ENCODE measurements around the gene RNLS. TPM values are rescaled to one million over a fixed set of nuclear protein-coding genes. Genes with fewer than 3 reads are reported as not detected.

Gene RNLS
- total and polyA plus RNA-seq, 12 donors, result 4.1 to 22.2 (median 17.5) TPM

DNA sequence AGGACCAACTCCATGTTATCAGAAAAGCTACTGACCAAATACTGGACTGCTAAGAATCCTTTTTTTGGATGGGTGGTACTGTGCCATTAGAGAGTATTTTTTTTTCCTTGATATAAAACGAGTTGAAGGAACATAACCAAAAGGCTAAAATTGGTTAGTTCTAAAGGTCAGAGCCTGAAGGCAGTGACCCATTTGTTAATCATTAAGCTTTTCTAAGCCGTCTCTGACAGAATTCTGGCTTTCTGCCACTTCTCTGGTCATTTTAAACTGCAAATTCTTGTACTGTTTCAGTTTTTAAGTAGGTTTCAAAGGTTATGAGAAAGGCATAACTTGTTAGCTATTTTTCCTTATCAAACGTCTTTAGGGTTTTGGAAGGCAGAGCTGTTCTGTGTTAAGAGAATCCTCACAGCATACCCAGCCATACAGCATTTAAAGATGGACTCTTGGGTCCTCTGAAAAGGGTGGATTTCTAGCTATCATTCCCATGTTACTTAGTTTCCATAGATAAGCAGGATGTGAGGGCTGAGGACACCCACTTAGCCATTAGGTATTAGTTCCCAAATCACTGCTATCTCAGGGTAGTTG lies 196.8 kb downstream of the RNLS start:
- H3K4me1 ChIP-seq, result peaks cover 0 to 54% (median 29%) of the 10 kb centered on the region in 9 donors
- WGBS, 2 donors, result 16 to 34% methylated on average over 3 of the region's 3 CpGs
- TF ChIP-seq, protein P1, sequence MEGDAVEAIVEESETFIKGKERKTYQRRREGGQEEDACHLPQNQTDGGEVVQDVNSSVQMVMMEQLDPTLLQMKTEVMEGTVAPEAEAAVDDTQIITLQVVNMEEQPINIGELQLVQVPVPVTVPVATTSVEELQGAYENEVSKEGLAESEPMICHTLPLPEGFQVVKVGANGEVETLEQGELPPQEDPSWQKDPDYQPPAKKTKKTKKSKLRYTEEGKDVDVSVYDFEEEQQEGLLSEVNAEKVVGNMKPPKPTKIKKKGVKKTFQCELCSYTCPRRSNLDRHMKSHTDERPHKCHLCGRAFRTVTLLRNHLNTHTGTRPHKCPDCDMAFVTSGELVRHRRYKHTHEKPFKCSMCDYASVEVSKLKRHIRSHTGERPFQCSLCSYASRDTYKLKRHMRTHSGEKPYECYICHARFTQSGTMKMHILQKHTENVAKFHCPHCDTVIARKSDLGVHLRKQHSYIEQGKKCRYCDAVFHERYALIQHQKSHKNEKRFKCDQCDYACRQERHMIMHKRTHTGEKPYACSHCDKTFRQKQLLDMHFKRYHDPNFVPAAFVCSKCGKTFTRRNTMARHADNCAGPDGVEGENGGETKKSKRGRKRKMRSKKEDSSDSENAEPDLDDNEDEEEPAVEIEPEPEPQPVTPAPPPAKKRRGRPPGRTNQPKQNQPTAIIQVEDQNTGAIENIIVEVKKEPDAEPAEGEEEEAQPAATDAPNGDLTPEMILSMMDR (IDR thresholded peaks at IDR 0.05), result no peak
- ATAC-seq (peak in 5 of 8 donors; percentile 16 to 25 (median 17)), DNase-seq (no peak)
- H3K27ac ChIP-seq, result peak overlapping the region in 9 of 10 donors; percentile 29 to 75 (median 57)
- H3K9me3 ChIP-seq, result peaks cover 0 to 5% (median 0%) of the 10 kb centered on the region in 11 donors
- H3K4me3 ChIP-seq, result peak overlapping the region in 6 of 10 donors; percentile 16 to 39 (median 32)
- H3K27me3 ChIP-seq, result no peaks in the 10 kb centered on the region
- intact Hi-C loops (cut with DNase I), result loop anchor here (2.0 to 10.0 kb wide), 17 partner anchors 44 to 534 kb away; partner anchors contain the start of genes KLLN (in 6 of the 10) and PTEN (in 6 of the 10)
- no peaks in the 10 kb centered on the region for H3K36me3 ChIP-seq

DNA sequence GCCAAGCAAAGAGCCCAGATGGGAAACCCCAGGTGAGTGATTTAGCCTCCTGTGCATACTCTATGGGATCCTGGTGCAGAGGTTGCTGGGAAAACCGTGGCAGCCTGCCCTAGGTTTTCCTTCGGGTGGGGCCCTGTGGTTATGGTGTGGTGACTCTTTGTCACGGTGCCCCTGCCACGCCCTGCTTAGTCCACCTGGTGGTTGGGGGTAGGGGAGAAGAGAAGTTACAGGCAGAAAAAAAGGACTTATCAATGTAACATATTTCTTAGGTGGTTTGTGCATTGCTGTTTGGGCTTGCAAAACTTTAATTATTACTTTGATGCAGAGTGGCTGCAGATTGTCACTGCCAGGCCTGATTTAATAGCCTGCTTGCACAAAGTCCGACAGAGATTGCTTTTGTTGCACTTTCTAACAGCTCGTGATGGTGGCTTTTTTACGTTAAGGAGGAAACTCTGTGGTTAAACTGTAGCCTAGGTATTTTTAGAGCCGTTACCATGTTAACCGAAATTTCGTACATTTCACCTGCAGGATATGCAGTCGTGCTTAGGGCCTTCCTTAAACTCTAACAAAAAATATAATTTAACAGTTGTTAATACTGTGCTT lies 197.4 kb downstream of the RNLS start:
- Histone ChIP-seq H3K36me3 (no peaks in the 10 kb centered on the region), H3K4me1 (peaks cover 0 to 54% (median 29%) of the 10 kb centered on the region in 9 donors), H3K27ac (peak overlapping the region in 9 of 10 donors; percentile 29 to 75 (median 57)), H3K27me3 (no peaks in the 10 kb centered on the region), H3K4me3 (no peak overlapping the region), H3K9me3 (peaks cover 0 to 5% (median 0%) of the 10 kb centered on the region in 11 donors)
- TF ChIP-seq, protein P1 (IDR thresholded peaks at IDR 0.05), result no peak
- peak in 3 of 8 donors; percentile 7 to 26 (median 12) for ATAC-seq
- intact Hi-C loops (cut with DNase I), result loop anchor here (2.0 to 10.0 kb wide), 17 partner anchors 43 to 533 kb away; partner anchors contain the start of genes KLLN (in 6 of the 10) and PTEN (in 6 of the 10)
- DNase-seq, result peak in 1 of 2 donors; percentile 13
- WGBS, 2 donors, result 56 to 72% methylated on average over 11 of the region's 11 CpGs

DNA sequence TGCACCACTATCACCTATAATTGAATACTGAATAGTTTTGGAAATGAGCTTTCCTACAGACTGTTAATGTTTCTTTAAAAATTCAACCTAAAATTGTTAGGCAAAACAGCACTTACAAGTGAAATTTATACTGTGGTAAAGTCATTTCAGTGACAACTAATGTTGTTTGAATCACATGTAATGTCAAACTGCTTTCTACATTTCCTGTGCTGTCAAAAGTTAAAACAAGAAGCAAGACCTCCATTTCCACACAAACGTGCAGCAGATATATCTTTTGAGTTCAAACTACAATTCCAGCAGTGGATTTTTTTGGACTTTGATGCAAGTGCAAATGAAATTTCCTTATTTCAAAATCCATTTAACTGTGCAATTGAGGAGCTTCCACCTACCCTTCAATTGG lies 199.8 kb downstream of the RNLS start:
- intact Hi-C loops (cut with DNase I), result loop anchor here in 7 of 10 donors (10.0 kb wide), 6 partner anchors 128 to 338 kb away; no protein-coding TSS in a partner anchor
- H3K27ac ChIP-seq, result no peak overlapping the region
- TF ChIP-seq, protein P1 (IDR thresholded peaks at IDR 0.05), result no peak
- no peak for ATAC-seq
- no peaks in the 10 kb centered on the region for H3K27me3 ChIP-seq
- H3K4me1 ChIP-seq, result peaks cover 0 to 37% (median 19%) of the 10 kb centered on the region in 9 donors
- no peaks in the 10 kb centered on the region for H3K36me3 ChIP-seq
- 49 to 51% methylated on average over 1 of the region's 1 CpG for WGBS, 2 donors
- peaks cover 0 to 5% (median 0%) of the 10 kb centered on the region in 11 donors for H3K9me3 ChIP-seq
- DNase-seq, result no peak
- no peak overlapping the region for H3K4me3 ChIP-seq

DNA sequence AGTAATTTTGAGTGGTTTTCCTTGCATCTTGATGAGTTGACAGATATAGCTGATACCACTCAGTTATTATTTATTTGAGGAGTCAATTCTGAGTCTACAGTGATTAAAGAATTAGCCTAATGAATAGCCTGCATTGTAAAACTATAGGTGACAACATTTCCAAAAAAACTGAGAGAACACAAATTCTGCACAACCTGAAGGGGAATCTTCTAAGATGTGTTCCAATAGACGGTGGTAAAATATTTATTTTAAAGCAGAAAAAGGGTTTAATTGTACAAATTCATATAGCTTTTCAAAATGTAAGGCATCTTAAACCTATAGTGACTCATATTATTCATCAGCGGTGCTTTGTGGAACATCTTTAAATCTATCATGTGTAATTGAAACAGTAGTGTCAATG lies 200.4 kb downstream of the RNLS start:
- H3K9me3 ChIP-seq, result peaks cover 0 to 5% (median 0%) of the 10 kb centered on the region in 11 donors
- ATAC-seq, result no peak
- no peak overlapping the region for H3K27ac ChIP-seq

More for the DNA sequence above, 200.4 kb downstream of the RNLS start:
- intact Hi-C loops (cut with DNase I), result loop anchor here in 7 of 10 donors (10.0 kb wide), 6 partner anchors 128 to 338 kb away; no protein-coding TSS in a partner anchor
- no peak for DNase-seq
- H3K4me3 ChIP-seq, result no peak overlapping the region
- no peaks in the 10 kb centered on the region for H3K36me3 ChIP-seq
- TF ChIP-seq, protein P1 (IDR thresholded peaks at IDR 0.05), result no peak
- H3K27me3 ChIP-seq, result no peaks in the 10 kb centered on the region
- 96% methylated on average over 2 of the region's 2 CpGs for WGBS, 2 donors
- peaks cover 0 to 32% (median 18%) of the 10 kb centered on the region in 9 donors for H3K4me1 ChIP-seq

Measured in heart right ventricle (tissue), 16 donors.